Heart left ventricle (tissue), 16 donors: Measurements from ENCODE around the gene CTNND1. TPM values are rescaled to one million over a fixed set of nuclear protein-coding genes. Genes with fewer than 3 reads are reported as not detected.
"Not testable (repeated sequence)": the region's sequence is repeated elsewhere in the genome, so short reads cannot be mapped to it uniquely, and the experiment has no call there.

Experiments
- ATAC-seq, 4 donors: fragments of 200-7000 bp; cut with Tn5 transposase; one replicate each; pipeline ENCODE4 v1.9.1; 2020 to 2022; ENCODE audit warnings: moderate library complexity in 4 of 4, mild to moderate bottlenecking in 3 of 4, moderate number of reproducible peaks in 1 of 4
- DNase-seq, 5 donors: peaks; one replicate each; pipeline ENCODE4 v3.0.0-alpha.2; 2020
- H3K27ac ChIP-seq, 12 donors: fragments of 200-600 bp; sonication (generic) in 4 of 12; one replicate each; pipeline versions ENCODE4 v1.5.0 to v1.8.0; 2016 to 2022; ENCODE audit warnings: mild to moderate bottlenecking in 2 of 12
- H3K27me3 ChIP-seq, 9 donors: fragments of 200-600 bp; sonication (generic) in 2 of 9; one replicate each; pipeline versions ENCODE4 v1.5.1 to v1.8.0; 2016 to 2022; ENCODE audit warnings: mild to moderate bottlenecking in 3 of 9
- H3K36me3 ChIP-seq, 9 donors: fragments of 200-600 bp; sonication (generic) in 2 of 9; one replicate each; pipeline versions ENCODE4 v1.5.0 to v1.8.0; 2018 to 2022; ENCODE audit warnings: mild to moderate bottlenecking in 2 of 9
- H3K4me1 ChIP-seq, 12 donors: fragments of 200-600 bp; sonication (generic) in 4 of 12; one replicate each; pipeline versions ENCODE4 v1.5.0 to v1.8.0; 2016 to 2022; ENCODE audit warnings: mild to moderate bottlenecking in 3 of 12
- H3K4me3 ChIP-seq, 12 donors: fragments of 200-600 bp; sonication (generic) in 4 of 12; one replicate each; pipeline versions ENCODE4 v1.5.0 to v1.8.0; 2017 to 2022; ENCODE audit warnings: mild to moderate bottlenecking in 9 of 12, moderate library complexity in 4 of 12
- H3K9me3 ChIP-seq, 12 donors: fragments of 200-600 bp; sonication (generic) in 4 of 12; one replicate each; pipeline versions ENCODE4 v1.5.0 to v1.8.0; 2016 to 2022; ENCODE audit warnings: mild to moderate bottlenecking in 1 of 12
- CTCF ChIP-seq, 12 donors: fragments of 200-600 bp; sonication (generic) in 4 of 12; IDR thresholded peaks; one replicate each; pipeline versions ENCODE4 v1.5.0 to v1.8.0; 2018 to 2022; ENCODE audit warnings: antibody characterized with exemption in 12 of 12, mild to moderate bottlenecking in 5 of 12
- POLR2A ChIP-seq, 2 donors: fragments of 450-650 bp; IDR thresholded peaks; one replicate each; pipeline ENCODE4 v1.6.1; 2017; ENCODE audit warnings: antibody characterized with exemption in 2 of 2, mild to moderate bottlenecking in 2 of 2, moderate library complexity in 2 of 2
- WGBS, 4 donors: extraction: QIAGEN DNeasy Blood & Tissue Kit in 2 of 4; methylation state at CpG; one replicate each; pipeline versions ENCODE4 v1.1.5 to v1.1.7; 2013 to 2018; 5-methylcytosine and 5-hydroxymethylcytosine counted together
- intact Hi-C, 10 donors: fragments of 100-400 bp; cut with DNase I; formaldehyde crosslinking; loops; one replicate each; pipeline versions ENCODE4 v1.11.1 to v1.14.2; 2022
- polyA plus RNA-seq, 2 donors: library from polyadenylated mRNA; stranded (reverse); fragments of 200-250 nt; gene quantifications; one replicate each; pipeline ENCODE4 v1.2.3, GENCODE V29; 2013
- total RNA-seq, 9 donors: library from RNA; depleted of rRNA in 2 of 9; stranded (reverse); fragments of >200 nt in 2 of 9; fragmentation: NEBNext Ultra II Directional in 3 of 9; extraction: Animal tissue kit (Norgen Biotek cat#: 25700) in 3 of 9; gene quantifications; one replicate each; pipeline versions ENCODE4 v1.1.0 to v1.2.4, GENCODE V29; 2016 to 2023
- donor health status: ischemic (EF 13 %, LVEDD 7.1; RV severe dilation, severe dysfunction).
- donor health status: healthy with polysubstance abuse.
- donor health status: DM: no; HTN: yes; CAD: no.
- donor health status: DM: no; HTN: no; CAD: no.
- donor health status: ischemic (EF 25% LVEDD 6.9; RV normal size, moderate dysfunction).
- donor health status: ischemic (EF 25% LVEDD 5.7; RV mildly dilated, moderate dysfunction).
- donor health status: healthy.
- donor health status: DM: yes; HTN: yes; CAD: no.
- donor health status: ischemic (EF 35%, LVEDD 5.7; RV mildly dilated, moderate dysfunction).
- donor health status: nonischemic (EF 11% LVEDD 7.7; RV severe dilation, severe dysfunction).
- donor health status: DM: yes; HTN: yes; CAD: no.
- donor health status: PGD.
- donor health status: ischemic (EF 29% LVEDD 5.4; RV normal size, mild dysfunction).
- donor health status: nonischemic (EF 23%, LVEDD 6.1; RV moderate dilation, normal function).

The CTNND1 gene
- total and polyA plus RNA-seq, 11 donors: 19.7 to 105 (median 58.6) TPM

DNA sequence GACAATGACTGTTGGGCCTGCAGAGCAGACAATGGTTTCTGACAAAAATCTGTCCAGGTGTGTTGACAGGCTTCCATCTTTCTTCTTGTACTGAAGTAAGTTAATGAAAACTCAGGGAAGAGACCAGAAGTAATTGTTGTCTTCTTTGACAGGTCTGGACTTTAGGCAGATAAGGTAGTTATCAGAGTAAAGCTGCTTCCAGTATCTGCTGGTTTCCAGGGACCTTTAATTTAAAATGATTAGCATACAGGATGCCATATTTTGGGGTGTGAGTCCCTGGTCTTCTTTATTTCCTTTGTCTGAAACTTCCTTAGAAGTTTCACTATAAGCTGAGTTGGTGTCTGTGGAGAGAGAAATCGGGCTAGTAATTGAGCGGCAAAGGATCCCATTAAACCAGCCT, 47.8 kb upstream of the CTNND1 start:
- no peak overlapping the region for H3K27ac ChIP-seq
- H3K4me3 ChIP-seq: peak overlapping the region in 11 of 12 donors; percentile 68 to 100 (median 90)
- ATAC-seq (no peak), DNase-seq (no peak)
- WGBS, 4 donors: 83 to 98% (median 91%) methylated on average over 2 of the region's 2 CpGs
- intact Hi-C loops: loop anchor here in 4 of 10 donors (2.0 to 5.0 kb wide), 4 partner anchors 47 to 863 kb away; partner anchors contain the start of genes ZDHHC5 (in 2 of the 4), LPXN (in 1 of the 4) and ZFP91 (in 1 of the 4)
- peaks cover 0 to 13% (median 3%) of the 10 kb centered on the region in 9 donors for H3K36me3 ChIP-seq
- no peaks in the 10 kb centered on the region for H3K27me3 ChIP-seq
- no peaks in the 10 kb centered on the region for H3K9me3 ChIP-seq
- peaks cover 0 to 44% (median 31%) of the 10 kb centered on the region in 12 donors for H3K4me1 ChIP-seq
- TF ChIP-seq POLR2A (IDR thresholded peaks at IDR 0.05) (no peak), CTCF (IDR thresholded peaks at IDR 0.05) (no peak)

DNA sequence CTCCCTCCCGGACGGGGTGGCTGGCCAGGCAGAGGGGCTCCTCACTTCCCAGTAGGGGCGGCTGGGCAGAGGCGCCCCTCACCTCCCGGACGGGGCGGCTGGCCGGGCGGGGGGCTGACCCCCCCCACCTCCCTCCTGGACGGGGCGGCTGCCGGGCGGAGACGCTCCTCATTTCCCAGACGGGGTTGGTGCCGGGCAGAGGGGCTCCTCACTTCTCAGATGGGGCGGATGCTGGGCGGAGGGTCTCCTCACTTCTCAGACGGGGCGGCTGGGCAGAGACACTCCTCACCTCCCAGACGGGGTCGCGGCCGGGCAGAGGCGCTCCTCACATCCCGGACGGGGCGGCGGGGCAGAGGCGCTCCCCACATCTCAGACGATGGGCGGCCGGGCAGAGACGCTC, 44.9 kb upstream of the CTNND1 start:
- intact Hi-C loops, H3K27ac ChIP-seq, H3K4me3 ChIP-seq, DNase-seq, H3K27me3 ChIP-seq, ATAC-seq, H3K9me3 ChIP-seq: not testable (repeated sequence)
- WGBS, 4 donors: 96 to 100% (median 98%) methylated on average over 1 to 34 of the region's 34 CpGs
- Histone ChIP-seq H3K36me3 (peaks cover 0 to 37% (median 14%) of the 10 kb centered on the region in 9 donors), H3K4me1 (peaks cover 0 to 29% (median 19%) of the 10 kb centered on the region in 12 donors)

DNA sequence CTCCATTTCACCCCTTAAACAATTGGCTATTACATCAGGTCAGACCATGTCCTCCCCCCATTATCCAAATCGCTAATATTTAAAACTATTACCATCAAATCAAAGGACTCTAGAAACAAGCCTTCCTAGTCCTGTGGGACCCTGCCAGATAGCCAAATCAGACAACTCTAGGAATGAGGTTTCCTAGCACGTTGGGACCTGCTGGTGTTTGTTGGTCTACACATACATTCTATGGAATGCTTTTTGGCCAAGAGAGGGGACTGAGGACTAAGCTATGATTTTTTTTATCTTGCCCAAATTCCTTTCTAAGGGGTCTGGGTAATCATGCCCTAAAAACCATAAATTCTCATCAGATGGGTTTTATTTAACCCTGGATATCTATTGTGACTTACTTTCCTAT, 34.4 kb upstream of the CTNND1 start:
- WGBS, 4 donors: 53 to 62% (median 56%) methylated on average over 2 of the region's 2 CpGs
- no peaks in the 10 kb centered on the region for H3K27me3 ChIP-seq
- no peaks in the 10 kb centered on the region for H3K9me3 ChIP-seq
- H3K36me3 ChIP-seq: peaks cover 0 to 19% (median 5%) of the 10 kb centered on the region in 9 donors
- no peak for ATAC-seq
- no peak for DNase-seq
- intact Hi-C loops: no loop called here
- no peak overlapping the region for H3K4me3 ChIP-seq
- H3K4me1 ChIP-seq: peaks cover 0 to 8% (median 2%) of the 10 kb centered on the region in 12 donors
- no peak for TF ChIP-seq CTCF (IDR thresholded peaks at IDR 0.05)
- no peak for TF ChIP-seq POLR2A (IDR thresholded peaks at IDR 0.05)
- H3K27ac ChIP-seq: no peak overlapping the region

DNA sequence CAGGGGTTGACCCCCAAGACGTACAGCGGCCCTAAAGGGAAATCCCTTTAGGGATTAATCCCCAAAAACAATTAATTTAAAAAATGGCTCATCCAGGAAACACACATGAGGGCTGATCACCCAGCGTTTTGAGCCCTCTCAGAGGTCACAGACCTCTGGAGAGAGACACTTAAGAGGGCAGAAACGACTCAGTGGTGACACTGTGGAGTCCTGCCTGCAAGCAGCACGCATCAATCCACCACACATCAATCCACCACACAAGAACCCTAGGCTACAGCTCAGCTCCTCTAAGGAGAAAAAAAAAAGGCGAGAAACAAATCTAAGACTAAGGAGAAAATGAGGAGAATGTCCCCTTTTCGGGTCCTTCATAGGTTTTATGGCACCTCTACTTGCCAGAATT, 32.8 kb upstream of the CTNND1 start:
- intact Hi-C loops: no loop called here
- ATAC-seq (no peak), DNase-seq (no peak)
- no peak overlapping the region for H3K27ac ChIP-seq
- H3K36me3 ChIP-seq: peaks cover 0 to 19% (median 0%) of the 10 kb centered on the region in 9 donors
- peaks cover 0 to 10% (median 2%) of the 10 kb centered on the region in 12 donors for H3K4me1 ChIP-seq
- H3K27me3 ChIP-seq: no peaks in the 10 kb centered on the region
- no peak for TF ChIP-seq POLR2A (IDR thresholded peaks at IDR 0.05)
- TF ChIP-seq CTCF (IDR thresholded peaks at IDR 0.05): no peak
- no peak overlapping the region for H3K4me3 ChIP-seq
- H3K9me3 ChIP-seq: no peaks in the 10 kb centered on the region
- 66 to 74% (median 70%) methylated on average over 7 of the region's 7 CpGs for WGBS, 4 donors

- WGBS, 4 donors: 93 to 95% (median 94%) methylated on average over 7 of the region's 7 CpGs
- no peaks in the 10 kb centered on the region for H3K27me3 ChIP-seq
- ATAC-seq (no peak), DNase-seq (no peak)
- H3K9me3 ChIP-seq: no peaks in the 10 kb centered on the region
- peaks cover 0 to 24% (median 1%) of the 10 kb centered on the region in 9 donors for H3K36me3 ChIP-seq
- H3K4me1 ChIP-seq: peaks cover 0 to 10% (median 2%) of the 10 kb centered on the region in 12 donors
- intact Hi-C loops: no loop called here
- TF ChIP-seq POLR2A (IDR thresholded peaks at IDR 0.05): no peak
- no peak for TF ChIP-seq CTCF (IDR thresholded peaks at IDR 0.05)
- H3K4me3 ChIP-seq: no peak overlapping the region
- H3K27ac ChIP-seq: no peak overlapping the region
These were observed 32.1 kb upstream of the CTNND1 start for GRCh38 chr11:57729479-57729878.
